ENCODE results near the gene GABPA.
"Not testable (repeated sequence)": the region's sequence is repeated elsewhere in the genome, so short reads cannot be mapped to it uniquely, and the experiment has no call there.

The GABPA gene

DNA sequence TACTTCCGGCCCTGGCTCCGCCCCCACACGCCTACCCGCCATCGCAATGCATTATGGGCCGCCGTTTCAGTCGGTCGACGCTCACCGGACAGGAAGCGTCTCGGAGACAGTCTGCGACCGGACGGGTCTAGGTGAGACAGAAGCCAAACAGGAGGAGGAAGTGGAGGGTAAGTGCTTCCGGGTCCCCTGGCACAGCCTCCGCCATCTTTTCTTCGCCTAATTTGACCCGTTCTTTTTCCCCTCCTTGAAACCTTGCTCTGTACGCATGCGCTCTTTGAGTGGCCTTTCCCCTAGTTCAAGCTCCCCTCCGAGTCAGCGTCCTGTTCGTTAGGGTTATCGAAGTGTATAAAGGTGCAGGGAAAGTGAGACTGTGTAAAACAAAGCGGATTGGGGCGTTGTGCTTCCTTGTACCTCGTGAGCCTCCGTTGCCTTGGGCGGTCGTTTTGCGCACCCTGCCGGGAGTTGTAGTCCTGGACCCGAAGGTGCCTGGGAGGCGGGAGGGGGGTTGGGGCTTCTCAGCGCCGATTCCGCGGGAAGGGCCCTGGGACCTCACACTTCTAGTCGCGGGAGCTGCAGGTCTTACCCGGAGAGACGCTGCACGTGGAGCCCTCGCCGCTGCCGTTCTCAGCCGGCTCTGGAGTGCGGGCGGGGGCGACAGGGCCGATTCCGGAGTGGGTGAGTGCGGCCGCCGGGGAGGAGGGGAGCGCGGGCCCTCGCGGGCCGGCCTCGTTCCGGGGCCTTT, at the start of gene GABPA, which contains the start of gene ATP5PF:
GABPA (plus strand) TSS at position 69 of the 742 bp plus-strand sequence. CDS start 6,627 bp downstream, outside the sequence.
ATP5PF (minus strand) TSS at position 1 of the 742 bp plus-strand sequence. CDS start 5,110 bp downstream, outside the sequence.
- DNase-seq, result peak; percentile 97

DNA sequence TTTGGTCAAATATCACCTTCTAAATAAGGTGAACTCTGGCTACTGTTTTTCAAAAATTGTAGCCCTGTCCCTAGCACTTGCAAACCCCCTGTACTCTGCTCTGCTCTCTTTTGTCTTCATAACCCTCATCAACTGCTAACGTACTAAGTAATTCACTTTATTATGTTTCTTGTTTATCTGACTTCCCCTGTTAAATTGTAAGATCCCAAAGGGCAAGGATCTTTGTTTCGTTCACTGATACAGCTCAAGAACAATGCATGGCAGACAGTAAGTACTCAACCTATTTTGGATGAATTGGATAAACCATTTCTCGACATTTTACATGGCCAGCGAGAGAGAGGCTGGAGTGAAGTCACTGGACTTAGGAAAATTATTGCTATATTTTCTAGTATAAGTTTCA, 47.0 kb upstream of the GABPA start:
- no peak for DNase-seq

DNA sequence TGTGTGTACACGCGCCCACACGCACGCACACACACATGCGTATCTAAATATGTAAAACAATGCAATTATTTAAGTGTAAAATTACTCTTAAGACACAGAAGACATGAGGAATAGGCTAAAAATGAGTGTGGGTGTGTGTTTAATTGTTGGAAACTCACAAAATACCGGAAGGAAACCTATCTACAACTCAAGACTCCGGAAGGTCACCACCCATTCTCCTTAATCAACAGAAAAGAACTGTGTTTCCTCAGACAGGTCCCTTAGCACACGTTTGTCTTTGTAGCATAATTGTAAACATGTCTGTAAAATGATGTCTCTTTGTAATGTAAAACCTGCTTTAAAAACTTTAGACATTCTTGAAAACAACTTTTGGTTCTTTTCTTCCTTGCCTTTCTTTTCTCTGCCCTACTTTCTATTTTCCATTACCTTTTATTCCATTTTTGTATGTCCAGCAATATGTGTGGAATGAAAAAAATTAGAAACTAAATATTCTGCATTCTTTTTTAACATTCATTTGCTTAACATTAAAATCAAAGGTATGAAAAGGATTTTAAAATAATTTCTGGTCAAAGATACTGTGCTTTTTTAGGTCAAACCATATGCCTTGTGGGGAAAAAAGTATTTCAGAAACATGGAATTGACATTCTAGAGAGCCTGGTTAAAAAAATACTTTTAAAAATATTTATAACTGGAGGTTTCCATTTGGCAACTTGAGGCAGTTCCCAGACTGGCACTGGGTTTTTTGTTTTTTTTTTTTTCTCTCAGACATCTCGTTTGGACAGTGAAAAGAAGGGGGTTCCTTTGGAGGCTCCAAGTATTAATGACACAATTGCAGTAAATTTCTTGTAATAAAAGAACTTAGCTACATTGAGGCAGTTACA, 46.3 kb upstream of the GABPA start:
- no peak for DNase-seq

DNA sequence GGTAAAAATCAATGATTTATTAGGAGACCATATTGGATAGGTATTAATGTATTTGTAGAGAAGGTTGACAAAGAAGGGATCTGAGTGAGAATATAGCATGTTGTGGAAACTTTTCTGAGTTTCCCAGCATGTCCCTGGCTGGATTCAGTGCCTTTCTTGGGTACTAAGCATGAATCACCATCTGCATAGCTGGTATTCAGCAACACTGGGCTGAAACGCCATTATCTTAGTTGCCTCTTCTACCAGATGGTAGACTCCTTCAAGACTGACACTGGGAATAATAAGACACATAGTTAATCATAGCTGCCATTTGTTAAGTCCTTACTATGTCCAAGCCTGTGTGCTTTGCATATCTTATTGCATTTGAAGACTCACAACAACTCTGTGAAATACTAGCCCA, 45.5 kb upstream of the GABPA start:
- DNase-seq, result no peak

DNA sequence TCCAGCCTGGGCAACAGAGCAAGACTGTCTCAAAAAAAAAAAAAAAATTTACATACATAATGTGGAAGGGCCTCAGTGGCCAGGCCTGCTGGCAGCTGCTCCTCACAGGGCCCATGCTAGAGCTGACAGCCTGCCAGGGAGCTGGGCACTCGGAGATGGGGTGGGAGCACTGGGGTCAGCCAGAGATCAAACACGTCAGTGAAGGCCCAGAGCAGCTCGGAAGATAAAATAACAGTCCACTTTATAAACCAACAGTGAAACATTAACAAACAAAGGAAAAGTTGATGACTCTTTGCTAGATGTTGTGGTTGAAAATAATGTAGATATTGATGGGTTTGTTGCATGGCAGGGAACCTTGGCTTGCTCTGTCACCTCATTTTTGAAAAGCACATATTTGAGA, 42.8 kb upstream of the GABPA start:
- DNase-seq, result no peak

DNA sequence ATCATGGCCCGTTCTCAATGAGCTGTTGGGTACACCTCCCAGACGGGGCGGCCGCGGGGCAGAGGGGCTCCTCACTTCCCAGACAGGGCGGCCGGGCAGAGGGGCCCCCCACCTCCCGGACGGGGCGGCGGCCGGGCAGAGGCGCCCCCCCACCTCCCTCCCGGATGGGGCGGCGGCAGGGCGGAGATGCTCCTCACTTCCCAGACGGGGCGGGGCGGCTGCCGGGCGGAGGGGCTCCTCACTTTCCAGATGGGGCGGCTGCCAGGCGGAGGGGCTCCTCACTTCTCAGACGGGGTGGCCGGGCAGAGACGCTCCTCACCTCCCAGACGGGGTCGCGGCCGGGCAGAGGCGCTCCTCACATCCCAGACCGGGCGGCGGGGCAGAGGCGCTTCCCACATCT, 39.3 kb upstream of the GABPA start:
- not testable (repeated sequence) for DNase-seq

DNA sequence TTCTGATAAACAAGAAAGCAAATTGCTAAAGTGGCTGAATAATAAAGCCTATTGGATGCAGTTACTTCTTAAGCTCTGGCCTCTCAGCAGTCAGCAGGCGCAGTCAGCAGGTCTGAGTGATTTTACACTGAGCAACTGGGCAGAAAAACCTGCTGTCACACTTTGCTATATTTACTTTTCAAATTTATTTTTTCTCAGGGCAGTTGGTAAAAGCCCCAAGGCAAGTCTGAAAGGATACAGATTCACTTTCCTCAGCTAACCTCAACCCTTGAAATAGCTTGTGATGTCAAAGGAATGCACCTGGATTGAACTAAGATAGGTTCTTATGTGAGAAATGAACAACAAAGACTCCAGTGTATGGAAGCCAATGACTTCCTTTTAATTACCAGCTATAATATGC, 34.0 kb upstream of the GABPA start:
- DNase-seq, result no peak

DNA sequence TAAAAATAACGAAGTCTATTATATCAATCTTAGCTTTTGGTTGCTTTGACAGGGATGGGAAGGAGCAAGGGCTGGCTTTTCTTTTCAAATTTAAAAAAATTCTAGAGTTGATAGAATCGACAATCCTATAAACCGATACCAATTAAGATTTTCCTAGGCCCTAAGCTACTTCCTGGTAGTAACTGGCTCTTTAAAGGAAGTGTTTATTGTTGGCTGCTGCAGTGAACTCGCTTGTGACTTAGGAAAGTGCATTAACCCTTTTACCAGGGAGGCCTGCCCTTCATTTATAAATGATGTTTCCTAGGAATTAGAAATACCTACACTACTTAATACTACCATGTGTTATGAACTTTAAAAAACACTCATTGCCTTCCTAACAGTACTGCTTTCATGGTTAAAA, 33.2 kb upstream of the GABPA start:
- DNase-seq, result no peak

DNA sequence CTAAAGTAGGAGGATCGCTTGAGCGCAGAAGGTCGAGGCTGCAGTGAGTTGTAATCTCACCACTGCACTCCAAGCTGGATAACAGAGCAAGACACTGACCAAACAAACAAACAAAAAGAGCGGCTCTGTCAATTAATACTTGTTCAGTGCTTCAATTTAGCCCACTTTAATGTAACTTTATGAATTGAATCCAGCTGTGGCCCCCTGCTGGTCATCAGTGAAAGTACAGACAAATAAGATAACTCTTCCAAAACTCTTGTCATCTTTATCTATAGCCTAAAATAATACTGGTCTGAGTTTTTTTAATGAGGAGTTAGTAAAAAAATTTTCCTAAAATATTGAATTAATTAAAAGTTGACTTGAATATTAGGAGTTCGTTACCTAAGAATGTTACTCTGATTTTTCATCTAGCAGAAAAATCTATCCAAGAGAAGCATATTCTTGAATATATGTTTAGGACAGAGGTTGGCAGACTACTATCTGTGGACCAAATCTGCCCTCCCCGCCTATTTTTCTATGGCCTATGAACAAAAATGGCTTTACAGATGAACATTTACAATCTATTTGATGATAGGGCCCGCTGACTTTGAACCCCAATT, 26.2 kb upstream of the GABPA start:
- peak; percentile 46 for DNase-seq

DNA sequence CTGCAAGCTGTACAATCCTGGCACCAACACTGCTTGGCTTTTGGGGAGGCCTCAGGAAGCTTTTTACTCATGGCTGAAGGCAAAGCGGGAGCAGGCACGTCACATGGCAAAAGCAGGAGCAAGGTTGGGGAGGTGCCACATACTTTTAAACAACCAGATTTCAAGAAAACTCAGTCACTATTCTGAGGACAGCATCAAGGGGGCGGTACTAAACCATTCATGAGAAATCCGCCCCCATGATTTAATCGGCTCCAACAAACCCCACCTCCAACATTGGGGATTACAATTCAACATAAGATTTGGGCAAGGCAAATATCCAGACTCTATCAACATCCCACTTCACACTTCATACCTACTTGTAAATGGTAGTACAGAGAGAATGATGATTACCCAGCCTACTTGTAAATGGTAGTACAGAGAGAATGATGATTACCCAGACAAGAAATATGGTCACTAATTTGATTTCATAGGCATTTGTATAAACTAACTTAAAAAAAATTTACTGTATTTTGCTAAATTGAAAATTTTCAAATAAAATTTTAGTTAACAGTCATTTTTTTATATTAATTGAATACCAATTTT, 25.0 kb upstream of the GABPA start:
- no peak for DNase-seq

DNA sequence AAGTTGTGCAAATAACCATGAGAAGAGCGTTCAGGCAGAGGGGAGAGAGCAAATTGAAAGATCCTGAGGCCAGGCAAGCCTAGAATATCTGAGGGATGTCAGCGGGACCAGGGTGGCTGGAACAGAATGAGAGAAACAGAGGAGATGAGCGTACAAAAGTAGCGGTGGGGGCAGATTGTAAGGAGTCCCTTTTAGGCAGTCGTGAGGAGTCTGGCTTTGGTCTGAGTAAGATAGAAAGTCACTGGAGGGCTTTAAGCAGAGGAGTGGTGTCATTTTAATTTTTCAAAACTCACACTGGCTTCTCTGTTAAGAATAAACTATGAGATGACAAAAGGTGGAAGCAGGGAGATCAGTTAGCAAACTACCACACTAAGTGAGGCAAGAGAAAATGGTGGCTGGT, 24.2 kb upstream of the GABPA start:
- DNase-seq, result no peak

DNA sequence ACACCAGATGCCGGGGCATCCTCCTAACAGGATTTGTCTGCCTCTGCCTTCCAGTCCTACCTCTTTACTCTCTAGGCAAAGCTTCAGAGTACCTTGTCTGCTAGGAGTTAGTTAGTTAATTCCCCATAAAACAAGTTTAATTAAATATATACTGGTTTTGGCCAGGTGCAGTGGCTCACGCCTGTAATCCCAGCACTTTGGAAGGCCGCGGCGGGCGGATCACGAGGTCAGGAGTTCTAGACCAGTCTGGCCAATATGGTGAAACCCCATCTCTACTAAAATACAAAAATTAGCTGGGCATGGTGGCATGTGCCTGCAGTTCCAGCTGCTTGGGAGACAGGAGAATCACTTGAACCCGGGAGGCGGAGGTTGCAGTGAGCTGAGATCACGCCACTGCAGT, 20.7 kb upstream of the GABPA start:
- not testable (repeated sequence) for DNase-seq

DNA sequence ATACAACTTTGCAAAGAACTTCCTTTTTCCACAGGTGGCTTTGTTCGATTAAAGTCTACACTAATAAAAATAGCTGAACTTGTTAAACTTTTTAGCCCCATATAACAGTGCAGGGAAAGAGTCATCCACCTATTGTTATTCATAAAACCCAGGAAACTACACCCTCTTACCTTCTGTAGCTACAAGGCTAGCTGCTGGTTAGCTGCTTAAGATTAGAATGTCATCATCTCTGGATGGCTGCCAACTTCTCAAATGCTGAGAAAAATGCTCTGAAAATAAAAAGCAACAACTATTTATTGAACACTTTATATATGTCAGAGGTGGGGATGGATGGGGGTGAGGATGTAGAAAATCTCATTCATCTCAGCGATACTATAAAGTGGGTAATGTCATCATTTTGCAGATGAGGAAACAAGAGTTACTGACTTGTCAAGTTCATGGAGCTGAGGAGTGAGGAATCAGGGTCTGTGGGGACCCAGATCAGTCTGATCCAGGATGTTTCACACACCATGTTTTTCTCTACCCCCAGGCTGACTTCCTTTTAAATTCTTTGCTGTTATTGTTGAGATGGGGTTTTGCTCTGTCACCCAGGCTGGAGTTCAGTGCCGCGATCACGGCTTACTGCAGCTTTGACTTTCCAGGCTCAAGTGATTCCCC, 17.2 kb upstream of the GABPA start:
- no peak for DNase-seq

DNA sequence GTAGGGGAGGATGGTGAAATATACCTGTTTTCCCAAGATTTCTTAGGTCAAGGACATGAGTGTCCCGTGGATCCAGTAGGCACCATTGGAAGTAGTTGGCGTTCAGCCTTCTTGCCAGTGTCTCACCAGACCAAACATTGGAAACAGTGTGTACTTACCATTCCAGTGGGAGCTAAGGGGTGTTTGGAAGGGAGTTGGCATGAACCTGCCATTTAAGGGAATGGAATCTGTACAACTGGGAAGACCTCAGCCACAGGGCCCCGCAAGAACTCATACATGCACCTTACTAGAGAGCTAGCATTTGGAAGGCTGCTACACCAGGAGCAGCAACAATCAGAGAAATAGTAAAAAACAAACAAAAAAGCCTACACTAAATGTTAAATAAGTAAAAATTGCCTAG, 12.8 kb upstream of the GABPA start:
- DNase-seq, result no peak

DNA sequence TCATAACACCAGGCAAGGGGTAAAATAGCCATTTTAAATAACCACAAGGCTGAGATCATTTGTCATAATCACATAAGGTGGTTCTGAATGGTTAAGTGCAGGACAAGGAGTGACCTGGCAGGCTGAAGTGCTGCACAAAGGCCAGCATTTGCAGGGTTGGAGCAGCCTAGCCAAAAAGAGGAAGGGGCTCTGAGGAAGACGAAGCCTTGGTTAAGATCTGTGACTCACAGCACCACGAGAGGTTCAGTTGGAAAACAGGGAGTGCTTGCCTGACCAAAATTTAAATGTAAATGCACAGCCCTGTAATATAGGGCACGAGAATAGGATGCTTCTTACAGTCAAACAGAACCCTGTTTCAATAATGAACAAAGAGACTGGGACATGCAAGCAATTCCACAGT, 12.1 kb upstream of the GABPA start:
- DNase-seq, result no peak

DNA sequence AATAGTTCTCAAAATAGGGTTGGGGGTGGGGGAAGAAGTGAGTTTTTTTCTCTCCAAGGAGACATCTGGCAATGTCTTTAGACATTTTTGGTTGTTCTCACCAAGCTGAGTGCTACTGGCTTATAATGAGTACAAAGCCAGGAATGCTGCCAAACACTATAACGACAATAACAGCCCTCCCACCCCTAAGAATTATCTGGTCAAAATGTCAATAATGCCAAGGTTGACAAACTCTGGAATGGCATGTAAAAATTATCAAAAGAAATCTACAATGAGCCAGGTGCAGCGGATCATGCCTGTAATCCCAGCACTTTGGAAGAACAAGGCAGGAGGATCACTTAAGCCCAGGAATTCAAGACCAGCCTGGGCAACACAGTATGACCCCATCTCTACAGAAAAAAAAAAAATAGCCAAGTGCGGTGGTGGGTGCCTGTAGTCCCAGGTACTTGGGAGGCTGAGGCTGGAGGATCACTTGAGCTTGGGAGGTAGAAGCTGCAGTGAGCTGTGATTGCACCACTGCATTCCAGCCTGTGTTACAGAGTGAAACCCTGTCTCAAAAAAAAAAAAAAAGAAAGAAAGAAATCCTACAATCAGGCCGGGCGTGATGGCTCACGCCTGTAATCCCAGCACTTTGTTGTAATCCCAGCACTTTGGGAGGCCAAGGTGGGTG, 2.5 kb upstream of the GABPA start:
- no peak for DNase-seq

DNA sequence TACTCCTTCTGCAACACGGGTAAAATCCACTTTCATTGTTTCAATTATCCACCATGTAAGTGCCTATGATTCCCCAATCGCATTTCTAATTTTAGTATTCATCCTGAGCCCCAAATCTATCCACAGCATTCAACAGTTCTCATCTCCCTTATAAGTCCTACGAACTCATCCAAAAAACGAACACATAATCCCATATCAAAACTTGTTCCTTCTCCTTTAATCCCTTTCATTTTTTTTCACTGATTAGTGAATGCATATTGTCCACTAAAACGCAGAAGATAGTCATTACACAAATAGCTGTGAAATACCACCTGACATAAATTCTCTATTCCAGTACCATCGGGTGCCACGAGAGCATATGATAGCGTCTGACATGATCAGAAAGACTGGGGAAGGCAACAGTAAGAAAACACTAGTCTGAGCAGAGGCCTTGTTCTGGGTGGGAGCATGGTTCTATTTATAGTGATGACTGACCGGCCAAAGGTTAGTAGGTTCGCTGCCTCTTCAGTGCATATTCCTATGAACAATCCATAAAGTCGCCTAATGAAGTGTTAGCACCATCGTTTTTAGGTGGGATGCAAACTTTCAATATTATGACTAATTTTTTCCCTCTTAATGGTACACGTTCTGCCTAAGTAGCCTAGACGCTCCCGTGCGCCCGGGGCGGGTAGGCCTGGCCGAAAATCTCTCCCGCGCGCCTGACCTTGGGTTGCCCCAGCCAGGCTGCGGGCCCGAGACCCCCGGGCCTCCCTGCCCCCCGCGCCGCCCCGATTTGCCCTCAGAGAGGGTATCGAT, 716 bp upstream of the GABPA start:
- DNase-seq, result no peak

DNA sequence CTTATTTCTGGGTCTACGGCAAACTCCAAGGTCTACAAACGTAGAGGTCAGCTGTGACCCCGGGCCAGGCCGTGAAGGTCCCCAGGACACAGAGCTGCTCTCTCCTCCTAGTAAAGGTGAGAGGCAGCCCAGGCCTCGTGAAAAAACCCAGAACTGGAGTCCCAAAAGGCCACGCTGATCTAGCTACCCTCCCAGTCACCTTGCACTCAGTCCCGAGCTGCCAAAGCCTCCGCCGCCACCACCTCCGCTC, 193 bp upstream of the GABPA start:
- DNase-seq, result no peak

DNA sequence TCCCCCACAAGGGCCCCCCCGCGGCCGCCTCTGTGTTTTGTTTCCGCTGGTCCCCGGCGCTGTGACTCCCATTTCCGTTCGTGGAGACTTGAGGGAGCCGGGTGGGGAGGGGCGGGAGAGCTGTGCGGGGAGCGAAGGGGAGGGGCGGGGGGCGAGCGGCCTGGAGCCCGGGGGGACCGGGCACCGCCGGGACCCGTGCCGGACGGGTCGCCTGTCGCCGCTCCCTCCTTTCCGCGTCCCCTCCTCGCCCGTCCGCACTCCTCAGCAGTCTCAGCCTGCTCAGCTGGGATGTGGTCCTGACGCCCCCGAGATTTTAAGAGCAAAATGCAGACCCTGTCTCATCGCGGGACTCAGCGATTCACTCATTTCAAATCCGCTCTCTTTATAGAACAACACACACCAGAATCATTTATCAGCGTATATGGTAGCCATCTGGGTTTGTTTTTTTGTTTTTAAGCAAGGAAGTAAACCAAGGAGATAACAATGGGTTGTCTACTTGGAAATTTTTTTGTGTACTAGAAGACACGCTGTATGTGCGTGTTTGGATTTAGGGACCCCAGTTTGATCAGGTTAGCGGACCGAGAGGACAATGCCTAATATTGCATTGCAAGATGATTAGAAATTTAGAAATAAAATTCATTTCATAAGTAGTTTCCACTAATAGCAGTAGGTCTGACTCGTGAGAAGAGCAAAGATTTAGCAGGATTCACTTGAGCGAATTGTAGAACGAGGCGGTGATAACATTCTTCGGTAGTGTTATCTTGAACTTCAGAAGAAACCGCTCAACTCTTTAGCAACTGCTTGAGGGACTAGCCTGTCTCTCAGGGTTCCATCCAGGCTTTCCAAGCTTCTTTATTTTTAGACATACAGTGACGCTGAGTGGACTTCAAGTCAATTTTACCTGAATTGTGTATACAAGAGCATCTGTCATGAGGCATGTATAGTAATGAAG, 1.1 kb downstream of the GABPA start:
- DNase-seq, result peak; percentile 77

DNA sequence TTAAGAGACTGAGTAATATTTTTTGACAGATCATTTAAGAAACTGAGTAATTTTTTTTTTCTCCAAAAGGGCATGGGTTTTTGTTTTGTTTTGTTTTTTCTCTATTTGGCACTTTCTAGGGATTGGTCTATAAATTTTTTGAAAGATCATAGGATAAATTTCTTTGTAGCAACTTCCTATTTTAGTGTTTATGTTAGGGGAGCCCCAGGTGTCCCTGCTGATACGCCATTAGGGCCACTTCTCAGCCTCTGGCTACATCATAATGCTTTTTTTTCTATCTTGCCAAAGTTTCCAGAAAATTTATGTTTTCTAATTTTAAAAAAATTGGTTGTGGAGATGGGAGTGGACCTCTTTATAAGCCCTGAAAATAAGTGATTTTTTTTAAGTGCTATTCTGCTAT, 2.6 kb downstream of the GABPA start:
- no peak for DNase-seq

All from NCI-H1436 (cell line).